Measurements from ENCODE around the gene SAMD9L.
"Not testable (repeated sequence)": the region's sequence is repeated elsewhere in the genome, so short reads cannot be mapped to it uniquely, and the experiment has no call there.

SAMD9L gene

DNA sequence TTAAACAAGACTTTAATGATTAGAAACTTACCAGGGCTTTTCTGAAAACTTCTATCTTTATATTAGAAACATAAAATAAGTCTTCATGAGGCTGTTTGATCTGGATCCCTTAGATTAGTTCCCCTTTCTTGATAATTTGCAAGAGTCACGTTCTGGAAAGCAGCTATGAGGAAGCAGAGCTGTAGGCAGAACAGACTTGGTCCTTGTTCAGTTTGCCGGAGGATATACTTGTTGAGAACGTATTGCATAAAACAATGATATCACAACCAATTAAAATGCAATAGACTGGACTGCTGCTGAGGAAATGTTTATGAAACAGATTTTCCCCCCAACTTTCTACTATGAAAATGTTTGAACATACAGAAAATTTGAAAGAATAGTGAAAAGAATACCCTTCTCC, 2.8 kb downstream of the SAMD9L start:
- no peak for DNase-seq

DNA sequence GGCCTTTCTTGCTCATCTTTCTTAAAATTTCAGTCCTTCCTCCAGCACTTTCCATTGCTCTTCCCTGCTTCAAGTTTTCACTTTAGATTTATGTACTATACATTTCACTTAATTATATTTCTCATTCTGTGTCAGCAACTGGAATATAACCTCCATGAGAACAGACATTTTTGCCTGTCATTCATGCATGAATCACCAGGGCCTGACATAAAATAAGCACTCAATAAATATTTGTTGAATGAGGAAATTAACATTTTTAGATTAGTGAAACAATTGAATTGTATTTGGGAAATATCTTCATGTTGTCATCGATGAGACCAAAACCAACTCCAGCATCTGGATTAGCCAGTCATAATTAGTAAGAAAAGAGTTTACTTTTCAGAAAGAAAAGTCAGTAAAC, 6.1 kb downstream of the SAMD9L start:
- no peak for DNase-seq

DNA sequence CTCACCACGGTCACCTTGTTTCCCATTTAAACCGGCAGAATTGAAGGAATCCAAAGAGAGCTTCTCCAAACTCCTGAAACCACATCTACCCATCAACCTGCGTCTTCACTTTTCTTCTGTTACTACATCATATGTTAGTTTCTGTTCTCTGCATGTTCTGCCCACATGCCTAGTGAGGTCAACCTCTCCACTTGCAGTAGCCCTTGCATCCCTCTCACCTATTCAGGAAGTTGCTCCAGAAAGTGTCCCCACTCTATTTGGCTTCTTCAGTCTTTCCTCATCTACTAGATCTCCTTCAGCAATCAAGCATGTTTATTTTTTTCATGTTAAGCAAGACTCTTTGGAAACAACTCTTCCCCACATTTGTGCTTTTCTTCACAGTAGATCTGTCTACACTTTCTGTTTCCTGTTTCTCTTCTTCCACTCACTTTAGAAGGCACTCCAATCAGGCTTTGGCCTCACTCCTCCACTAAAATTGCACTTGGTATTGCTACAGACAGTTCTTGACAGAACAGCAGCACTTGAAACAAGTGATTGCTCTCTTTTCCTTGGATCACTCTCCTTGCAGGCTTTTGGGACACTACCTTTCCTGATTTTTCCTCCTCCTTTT, 7.5 kb downstream of the SAMD9L start:
- DNase-seq = no peak

DNA sequence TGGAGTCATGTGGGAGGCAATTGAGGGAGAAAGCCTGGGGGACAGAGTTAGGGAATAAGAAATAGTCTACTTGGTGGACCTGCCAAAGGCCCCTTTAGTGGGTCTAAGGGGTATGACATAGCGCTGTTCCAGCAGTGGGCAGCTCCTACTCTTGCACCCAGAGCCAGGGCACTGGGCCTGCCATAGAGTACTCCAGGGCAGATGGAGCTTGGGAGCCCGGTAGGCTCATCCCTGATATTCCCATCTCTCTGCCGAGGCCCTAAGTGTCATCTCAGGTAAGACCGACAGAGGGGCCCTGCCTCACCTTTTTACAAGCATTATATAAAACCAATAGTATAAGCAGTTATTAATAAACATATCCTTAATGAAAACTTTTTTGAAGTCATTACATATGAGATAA, 9.6 kb downstream of the SAMD9L start:
- no peak for DNase-seq

DNA sequence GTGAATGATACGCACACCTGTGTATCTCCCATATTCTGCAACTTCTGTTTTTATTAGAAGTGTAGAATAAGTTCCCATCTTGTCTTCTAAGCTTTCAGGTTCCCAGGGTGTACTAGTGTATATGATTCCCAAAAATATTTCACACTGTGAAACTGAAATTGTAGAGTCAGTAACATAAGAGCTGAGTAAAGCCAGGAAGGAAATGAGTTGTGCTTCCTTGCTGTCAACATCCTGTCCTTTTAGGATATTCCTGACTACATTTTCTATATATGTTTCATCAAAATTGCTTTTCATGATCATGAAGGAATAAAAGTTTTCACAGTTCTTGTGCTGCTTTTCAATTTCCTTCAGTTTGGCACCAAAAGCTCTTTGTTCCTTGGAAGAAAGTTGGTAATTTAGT, 15.2 kb downstream of the SAMD9L start:
- no peak for DNase-seq

DNA sequence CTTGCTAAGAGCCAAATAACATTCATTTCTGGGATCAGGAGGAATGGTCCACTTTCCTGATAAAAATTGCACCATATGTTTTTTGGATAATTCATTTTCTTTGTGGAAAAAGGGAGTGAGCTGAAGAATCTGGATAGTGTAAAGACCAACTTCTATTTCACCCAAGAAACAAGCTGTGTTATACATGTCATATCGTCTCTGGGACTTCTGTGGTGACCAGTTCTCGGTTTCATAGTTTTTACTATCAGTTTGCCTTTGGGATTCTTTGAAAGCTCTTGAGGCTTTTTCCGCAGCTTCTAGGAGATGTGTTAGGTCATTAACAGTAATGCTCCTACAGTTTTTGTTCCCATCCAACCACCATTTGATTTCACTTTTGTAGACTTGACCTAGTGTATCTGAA, 16.0 kb downstream of the SAMD9L start:
- DNase-seq = no peak

DNA sequence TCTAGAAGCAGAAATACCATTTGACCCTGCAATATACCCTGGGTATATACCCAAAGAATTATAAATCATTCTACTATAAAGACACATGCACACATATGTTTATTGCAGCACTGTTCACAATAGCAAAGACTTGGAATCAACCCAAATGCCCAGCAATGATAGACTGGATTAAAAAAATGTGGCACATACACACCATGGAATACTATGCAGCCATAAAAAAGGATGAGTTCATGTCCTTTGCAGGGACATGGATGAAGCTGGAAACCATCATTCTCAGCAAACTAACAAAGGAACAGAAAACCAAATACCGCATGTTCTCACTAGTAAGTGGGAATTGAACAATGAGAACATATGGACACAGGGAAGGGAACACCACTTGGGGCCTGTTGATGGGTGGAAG, 21.2 kb downstream of the SAMD9L start:
- not testable (repeated sequence) for DNase-seq

DNA sequence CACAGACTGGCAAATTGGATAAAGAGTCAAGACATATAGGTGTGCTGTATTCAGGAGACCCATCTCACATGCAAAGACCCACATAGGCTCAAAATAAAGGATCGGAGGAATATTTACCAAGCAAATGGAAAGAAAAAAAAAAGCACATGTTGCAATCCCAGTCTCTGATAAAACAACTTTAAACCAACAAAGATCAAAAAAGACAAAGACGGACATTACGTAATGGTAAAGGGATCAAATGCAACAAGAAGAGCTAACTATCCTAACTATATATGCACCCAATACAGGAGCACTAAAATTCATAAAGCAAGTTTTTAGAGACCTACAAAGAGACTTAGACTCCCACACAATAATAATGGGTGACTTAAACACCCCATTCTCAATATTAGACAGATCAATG, 24.7 kb downstream of the SAMD9L start:
- DNase-seq = not testable (repeated sequence)

DNA sequence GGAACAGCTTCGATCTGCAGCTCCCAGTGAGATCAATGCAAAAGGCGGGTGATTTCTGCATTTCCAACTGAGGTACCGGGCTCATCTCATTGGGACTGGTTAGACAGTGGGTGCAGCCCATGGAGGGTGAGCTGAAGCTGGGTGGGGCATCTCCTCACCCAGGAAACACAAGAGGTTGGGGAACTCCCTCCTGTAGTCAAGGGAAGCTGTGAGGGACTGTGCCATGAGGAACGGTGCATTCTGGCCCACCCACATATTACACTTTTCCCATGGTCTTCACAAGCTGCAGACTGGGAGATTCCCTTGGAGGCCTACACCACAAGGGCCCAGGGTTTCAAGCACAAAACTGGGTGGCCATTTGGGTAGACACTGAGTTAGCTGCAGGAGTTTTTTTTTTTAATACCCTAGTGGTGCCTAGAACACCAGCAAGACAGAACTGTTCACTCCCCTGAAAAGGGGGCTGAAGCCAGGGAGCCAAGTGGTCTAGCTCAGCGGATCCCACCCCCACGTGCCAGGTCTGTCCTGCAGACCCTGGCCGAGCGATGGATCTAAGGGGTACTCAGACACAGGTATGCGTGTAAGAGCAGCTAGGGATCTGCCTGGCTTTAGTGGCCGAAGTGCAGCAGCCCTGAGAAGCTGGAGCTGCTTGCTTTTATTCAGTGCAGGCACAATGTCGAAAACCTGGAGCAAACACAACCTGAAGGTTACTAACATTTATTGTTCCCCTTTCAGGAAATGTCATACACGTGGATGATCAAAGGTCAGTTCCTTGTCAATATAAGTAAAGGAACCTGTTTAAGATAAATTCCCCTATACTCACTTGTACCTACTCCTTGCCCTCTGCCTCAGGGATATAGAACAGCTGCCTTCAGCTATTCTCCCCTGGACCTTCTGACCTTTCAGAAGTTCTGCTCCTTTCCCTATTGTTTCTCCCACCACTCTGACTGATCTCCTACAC, 27.3 kb downstream of the SAMD9L start:
- DNase-seq = no peak

DNA sequence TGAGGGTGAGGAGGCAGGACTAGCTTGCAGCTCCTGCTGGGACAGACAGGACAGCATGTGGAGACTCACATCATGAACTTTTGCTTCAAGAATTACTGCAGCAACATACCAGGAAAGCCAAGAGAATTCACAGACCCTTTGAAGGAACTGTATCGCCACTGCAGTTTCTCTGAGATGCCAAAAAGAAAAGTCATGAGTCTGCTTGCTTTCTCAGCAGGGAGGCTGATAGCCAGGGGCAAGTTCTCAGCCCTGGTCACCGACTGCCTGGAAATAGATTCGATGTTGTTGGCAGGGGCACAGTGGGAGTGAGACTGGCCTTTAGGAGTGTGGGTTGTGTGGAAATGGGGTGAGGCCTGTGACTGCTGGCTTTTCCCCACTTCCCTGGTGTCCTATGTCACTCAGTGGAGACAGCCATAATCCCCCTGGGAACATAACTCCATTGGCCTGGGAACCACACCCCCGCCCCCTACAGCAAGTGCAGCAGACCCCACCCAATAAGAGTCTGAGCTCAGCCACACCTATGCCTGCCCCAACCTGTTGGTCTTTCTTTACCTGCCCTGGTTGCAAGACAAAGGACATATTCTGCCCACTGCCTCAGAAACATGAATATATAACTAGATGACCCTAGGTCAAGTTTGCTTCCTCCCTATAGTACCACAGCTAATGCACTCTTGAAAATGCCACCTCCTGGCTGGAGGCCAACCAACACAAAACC, 28.8 kb downstream of the SAMD9L start:
- no peak for DNase-seq

DNA sequence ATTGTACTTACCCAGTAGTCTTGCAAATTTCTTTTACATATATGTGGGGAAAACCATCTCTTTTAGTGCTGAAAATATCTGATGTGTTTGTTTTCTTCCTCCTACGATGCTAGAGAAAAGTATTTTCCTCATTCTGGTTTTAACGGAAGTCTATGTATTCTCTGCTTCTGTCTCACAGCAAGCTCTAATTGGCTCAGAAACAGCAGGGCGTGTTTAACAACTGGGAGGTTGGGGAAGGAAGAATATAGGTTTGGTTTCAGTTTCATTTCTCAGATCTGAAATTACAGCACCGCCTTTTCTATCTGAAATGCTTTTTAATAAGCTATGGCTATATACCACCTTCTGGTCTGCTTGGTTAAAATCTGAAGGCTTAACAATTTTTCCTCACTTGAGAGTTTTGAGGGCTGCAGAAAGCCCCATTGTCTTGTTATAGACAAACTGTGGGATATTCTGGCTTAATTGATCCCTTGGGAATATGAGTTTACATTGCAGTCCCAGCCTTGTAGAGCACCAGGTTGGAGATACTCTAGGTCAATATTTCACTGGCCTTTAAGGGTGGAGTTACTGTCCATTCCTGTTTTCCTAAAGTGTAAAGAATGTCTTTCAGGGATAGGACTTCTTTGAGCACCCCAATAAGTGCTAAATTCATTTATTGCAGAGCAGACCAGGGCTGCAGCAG, 30.2 kb downstream of the SAMD9L start, which contains the start of gene SAMD9:
TSS of gene SAMD9 (minus strand) at position 128 of the 679 bp plus-strand sequence. CDS start 11,882 bp downstream, outside the sequence.
- DNase-seq = peak; percentile 9

DNA sequence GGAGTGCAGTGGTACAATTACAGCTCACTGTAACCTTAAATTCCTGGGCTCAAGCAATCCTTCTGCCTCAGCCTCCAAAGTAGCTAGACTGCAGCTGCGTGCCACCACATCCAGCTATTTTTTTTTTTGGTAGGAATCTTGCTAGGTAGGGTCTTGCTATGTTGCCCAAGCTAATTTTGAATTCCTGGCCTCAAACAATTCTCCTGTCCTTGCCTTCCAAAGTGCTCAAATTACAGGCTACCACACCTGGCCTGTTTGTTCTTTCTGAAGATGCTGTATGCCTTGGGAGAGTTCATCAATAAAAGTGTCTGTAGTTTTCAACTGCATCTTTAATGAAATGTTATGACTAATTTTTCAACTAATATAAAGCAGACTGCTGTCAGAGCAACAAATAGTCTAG, 30.9 kb downstream of the SAMD9L start:
- DNase-seq = no peak

DNA sequence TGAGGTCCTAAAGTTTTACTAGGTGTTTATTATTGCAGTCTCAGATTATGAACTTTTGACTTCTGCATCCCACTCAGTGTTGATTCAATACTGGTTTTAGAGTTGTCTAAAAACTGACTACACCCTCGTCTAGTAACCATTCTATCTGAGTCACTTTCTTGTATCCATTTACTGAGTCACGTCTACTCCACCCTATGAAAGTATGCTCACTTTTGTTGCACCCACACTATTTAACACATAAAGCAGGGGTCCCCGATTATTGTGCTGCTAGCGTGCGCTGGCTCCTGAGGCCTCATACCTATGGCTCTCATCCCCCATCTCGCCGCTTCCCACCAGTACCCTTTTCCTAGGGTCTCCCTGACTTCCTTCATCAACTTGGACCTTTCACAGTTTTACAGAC, 32.4 kb downstream of the SAMD9L start:
- no peak for DNase-seq

DNA sequence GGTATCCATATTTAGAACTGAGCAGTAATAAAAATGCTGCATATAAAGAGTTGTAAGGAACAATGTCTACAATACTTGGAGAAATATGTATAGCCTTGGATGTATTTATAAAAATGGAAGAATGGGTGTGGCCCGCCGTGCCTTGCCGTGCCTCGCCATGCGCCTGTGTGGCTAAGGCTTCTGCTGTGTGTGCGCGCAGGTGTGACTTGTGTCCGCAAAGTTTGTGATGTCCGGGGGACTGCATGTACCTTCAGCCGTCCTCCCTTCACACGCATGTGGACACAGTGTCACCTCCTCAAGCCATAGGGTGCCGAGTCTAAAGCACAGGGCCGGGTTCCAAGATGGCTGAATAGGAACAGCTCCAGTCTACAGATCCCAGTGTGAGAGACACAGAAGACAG, 40.2 kb downstream of the SAMD9L start:
- DNase-seq = no peak

DNA sequence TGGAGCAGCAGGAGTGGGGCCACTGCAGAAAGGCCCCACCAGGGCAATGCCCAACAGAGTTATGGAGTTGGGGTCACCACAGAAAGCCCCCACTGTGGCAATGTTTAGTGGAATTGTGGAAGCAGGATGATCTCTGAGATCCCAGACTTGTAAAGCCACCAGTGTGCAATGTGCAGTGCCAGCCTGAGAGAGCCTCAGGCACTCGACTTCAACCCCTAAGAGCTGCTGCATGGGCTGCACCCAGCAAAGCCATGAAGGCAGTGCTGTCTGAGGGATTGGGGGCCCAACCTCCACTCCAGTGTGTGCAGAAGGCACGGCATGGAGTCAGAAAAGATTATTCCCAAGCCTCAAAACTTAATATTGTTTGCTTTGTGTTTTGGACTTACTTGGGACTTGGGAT, 50.8 kb downstream of the SAMD9L start:
- no peak for DNase-seq

DNA sequence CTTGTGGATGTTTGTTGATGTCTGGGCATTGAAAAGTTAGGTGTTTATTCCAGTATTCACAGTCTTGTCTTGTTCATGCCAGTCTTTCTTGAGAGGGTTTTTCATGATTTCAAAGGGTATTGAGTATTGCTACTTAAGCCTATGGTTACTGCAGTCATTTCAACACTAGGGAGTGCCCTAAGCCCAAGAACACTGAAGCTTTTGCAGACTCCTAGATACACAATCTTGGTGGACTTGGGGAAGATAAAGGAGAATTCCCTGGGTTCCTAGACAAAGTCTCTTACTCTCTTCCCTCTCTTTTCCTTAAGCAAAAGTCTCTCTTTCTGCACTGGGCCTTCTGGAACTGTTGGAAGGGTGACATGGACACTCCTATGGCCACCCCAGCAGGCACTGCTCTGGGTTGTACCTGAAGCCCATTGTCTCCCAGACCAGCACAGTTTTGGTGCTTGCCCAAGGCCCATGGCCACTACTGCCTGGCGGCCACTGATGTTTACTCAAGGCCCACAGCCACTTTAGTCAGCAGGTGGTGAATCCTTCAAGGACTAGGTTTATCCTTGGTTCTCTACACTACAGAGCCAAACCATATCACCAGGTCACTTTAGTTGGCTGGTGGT, 55.3 kb downstream of the SAMD9L start:
- DNase-seq = no peak

All from NCI-H2171 (cell line).